Upper lobe of left lung (tissue), 4 donors: Measurements from ENCODE around the gene MAN1A1.

Experiments used
- POLR2A ChIP-seq, 4 donors: fragments of 450-650 bp; IDR thresholded peaks; one replicate each; pipeline ENCODE4 v1.5.1; 2016 to 2017; ENCODE audit warnings: antibody characterized with exemption in 4 of 4, mild to moderate bottlenecking in 2 of 4
- POLR2AphosphoS5 ChIP-seq, 2 donors: sonication (generic); formaldehyde crosslinking; IDR thresholded peaks; one replicate each; pipeline ENCODE4 v1.5.1; 2017; ENCODE audit warnings: antibody characterized with exemption in 2 of 2
- TF ChIP-seq, protein P1 (sequence below), 6 experiments: fragments of 450-650 bp in 4 of 6; fragments of 200-600 bp in 2 of 6; sonication (generic) in 2 of 6; IDR thresholded peaks; one replicate each; pipeline ENCODE4 v1.5.1; 2016 to 2019; ENCODE audit warnings: antibody characterized with exemption in 6 of 6

DNA sequence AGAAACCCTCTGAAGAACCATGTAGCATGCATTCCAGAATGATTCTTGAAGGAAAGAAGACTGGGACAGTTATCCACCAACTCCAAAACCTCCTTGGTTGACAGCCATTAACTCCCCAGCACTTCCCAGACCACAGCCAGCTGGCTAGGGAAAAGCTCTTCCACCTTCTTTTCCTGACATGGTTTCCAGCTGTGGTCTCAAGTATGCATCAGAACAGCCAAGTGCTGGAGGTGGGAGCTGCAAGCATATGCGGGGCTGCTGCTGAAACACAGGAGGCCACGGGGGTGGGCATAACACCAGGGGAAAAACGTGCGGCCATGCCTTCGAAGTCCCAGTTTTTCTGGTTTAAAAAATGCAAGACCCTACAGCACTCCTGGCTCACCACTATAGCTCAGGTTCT, 163.1 kb downstream of the MAN1A1 start:
- TF ChIP-seq, protein P1, sequence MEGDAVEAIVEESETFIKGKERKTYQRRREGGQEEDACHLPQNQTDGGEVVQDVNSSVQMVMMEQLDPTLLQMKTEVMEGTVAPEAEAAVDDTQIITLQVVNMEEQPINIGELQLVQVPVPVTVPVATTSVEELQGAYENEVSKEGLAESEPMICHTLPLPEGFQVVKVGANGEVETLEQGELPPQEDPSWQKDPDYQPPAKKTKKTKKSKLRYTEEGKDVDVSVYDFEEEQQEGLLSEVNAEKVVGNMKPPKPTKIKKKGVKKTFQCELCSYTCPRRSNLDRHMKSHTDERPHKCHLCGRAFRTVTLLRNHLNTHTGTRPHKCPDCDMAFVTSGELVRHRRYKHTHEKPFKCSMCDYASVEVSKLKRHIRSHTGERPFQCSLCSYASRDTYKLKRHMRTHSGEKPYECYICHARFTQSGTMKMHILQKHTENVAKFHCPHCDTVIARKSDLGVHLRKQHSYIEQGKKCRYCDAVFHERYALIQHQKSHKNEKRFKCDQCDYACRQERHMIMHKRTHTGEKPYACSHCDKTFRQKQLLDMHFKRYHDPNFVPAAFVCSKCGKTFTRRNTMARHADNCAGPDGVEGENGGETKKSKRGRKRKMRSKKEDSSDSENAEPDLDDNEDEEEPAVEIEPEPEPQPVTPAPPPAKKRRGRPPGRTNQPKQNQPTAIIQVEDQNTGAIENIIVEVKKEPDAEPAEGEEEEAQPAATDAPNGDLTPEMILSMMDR (IDR thresholded peaks at IDR 0.05), result no peak
- TF ChIP-seq POLR2A (IDR thresholded peaks at IDR 0.05) (no peak), POLR2AphosphoS5 (IDR thresholded peaks at IDR 0.05) (no peak)
